ENCODE data around the gene ZDHHC11B. TPM values are rescaled to one million over a fixed set of nuclear protein-coding genes. Genes with fewer than 3 reads are reported as not detected.
"Not testable (repeated sequence)": the region's sequence is repeated elsewhere in the genome, so short reads cannot be mapped to it uniquely, and the experiment has no call there.

ZDHHC11B gene
- total RNA-seq, 1 donor from 2014 or later = 13.4 TPM

DNA sequence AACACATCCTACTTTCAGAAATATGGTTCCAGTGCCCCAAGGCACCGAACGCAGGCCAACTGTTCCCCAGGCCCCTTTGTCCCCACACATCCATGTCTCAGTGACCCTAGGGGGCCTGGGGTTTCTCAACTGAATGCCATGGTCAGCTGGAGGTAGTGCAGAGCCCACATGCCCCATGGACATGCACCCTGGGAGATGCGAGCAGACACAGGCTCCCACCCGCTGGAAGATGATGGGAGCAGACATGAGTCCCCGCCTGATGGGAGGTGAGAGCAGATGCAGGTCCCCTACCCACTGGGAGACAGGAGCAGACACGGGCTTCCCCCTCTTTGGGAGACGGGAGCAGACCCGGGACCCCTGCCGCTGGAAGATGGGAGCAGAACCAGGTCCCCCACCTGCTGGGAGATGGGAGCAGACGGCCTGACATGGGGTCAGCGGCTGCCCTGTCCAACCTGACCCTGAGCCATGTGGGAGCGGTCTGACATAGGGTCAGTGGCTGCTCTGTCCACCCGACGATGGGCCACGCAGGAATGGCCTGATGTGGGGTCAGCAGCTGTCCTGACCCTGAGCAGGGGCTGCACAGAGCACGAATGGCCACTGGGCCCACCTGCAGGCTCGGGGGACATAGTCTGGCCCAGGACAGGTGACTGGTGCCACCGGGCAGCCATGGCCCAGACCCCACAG is 18.4 kb downstream of the ZDHHC11B start:
- TF ChIP-seq CTCF (IDR thresholded peaks at IDR 0.05; ENCODE audit: borderline replicate concordance) = no peak
- Histone ChIP-seq H3K9me3 (replicated peaks) (no peaks in the 10 kb centered on the region), H3K36me3 (peaks cover 25% of the 10 kb centered on the region), H3K4me1 (peaks cover 11% of the 10 kb centered on the region), H3K4me3 (no peak overlapping the region), H3K27ac (replicated peaks) (no peak overlapping the region), H3K27me3 (ENCODE audit: low read depth) (no peaks in the 10 kb centered on the region)
- intact Hi-C loops (cut with micrococcal nuclease) = no loop called here
- DNase-seq = no peak

DNA sequence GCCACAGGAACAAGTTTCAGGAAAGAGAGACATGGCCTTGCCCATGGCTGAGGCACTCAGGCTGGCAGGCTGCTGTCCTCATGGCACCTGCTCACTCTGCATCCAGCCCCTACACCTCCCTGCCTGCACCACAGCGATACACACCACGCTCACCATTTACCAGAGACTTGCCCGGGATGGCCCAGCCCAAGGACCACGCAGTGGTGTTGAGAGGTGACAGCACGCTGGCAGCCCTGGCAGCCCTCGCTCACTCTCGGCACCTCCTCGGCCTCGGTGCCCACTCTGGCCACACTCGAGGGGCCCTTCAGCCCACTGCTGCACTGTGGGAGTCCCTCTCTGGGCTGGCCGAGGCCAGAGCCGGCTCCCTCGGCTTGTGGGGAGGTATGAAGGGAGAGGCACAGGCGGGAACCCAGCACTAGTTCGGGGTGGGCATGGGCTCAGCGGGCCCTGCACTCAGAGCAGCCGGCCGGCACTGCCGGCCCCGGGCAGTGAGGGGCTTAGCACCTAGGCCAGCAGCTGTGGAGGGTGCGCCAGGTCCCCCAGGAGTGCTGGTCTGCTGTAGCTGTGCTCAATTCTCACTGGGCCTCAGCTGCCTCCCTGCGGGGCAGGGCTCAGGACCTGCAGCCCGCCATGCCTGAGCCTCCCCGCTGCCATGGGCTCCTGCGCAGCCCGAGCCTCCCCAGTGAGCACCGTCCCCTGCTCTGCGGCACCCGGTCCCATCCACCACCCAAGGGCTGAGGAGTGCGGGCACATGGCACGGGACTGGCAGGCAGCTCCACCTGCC is 20.3 kb downstream of the ZDHHC11B start:
- no peak for TF ChIP-seq CTCF (IDR thresholded peaks at IDR 0.05; ENCODE audit: borderline replicate concordance)
- no peak overlapping the region for H3K4me3 ChIP-seq
- H3K9me3 ChIP-seq (replicated peaks) = no peaks in the 10 kb centered on the region
- H3K27me3 ChIP-seq (ENCODE audit: low read depth) = no peaks in the 10 kb centered on the region
- peaks cover 25% of the 10 kb centered on the region for H3K36me3 ChIP-seq
- no peak overlapping the region for H3K27ac ChIP-seq (replicated peaks)
- no peak for DNase-seq
- peaks cover 27% of the 10 kb centered on the region for H3K4me1 ChIP-seq
- intact Hi-C loops (cut with micrococcal nuclease) = no loop called here

GRCh38 chr5:763397-763796 is 21.1 kb downstream of the ZDHHC11B start:
- Histone ChIP-seq H3K27me3 (ENCODE audit: low read depth) (no peaks in the 10 kb centered on the region), H3K27ac (replicated peaks) (no peak overlapping the region), H3K4me3 (no peak overlapping the region), H3K36me3 (peaks cover 25% of the 10 kb centered on the region), H3K4me1 (peaks cover 35% of the 10 kb centered on the region), H3K9me3 (replicated peaks) (no peaks in the 10 kb centered on the region)
- intact Hi-C loops (cut with micrococcal nuclease) = no loop called here
- no peak for TF ChIP-seq CTCF (IDR thresholded peaks at IDR 0.05; ENCODE audit: borderline replicate concordance)
- no peak for DNase-seq

DNA sequence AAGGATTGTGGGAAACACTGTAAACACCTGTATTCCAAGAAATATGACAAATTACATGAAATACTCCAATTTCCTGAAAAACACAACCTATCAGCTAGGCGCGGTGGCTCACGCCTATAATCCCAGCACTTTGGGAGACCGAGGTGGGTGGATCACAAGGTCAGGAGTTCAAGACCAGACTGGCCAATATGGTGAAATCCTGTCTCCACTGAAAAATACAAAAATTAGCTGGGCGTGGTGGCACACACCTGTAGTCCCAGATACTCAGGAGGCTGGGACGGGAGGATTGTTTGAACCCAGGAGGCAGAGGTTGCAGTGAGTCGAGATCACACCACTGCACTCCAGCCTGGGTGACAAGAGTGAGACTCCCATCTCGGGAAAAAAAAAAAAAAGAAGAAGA is 21.5 kb downstream of the ZDHHC11B start:
- H3K9me3 ChIP-seq (replicated peaks); intact Hi-C loops (cut with micrococcal nuclease): not testable (repeated sequence)

DNA sequence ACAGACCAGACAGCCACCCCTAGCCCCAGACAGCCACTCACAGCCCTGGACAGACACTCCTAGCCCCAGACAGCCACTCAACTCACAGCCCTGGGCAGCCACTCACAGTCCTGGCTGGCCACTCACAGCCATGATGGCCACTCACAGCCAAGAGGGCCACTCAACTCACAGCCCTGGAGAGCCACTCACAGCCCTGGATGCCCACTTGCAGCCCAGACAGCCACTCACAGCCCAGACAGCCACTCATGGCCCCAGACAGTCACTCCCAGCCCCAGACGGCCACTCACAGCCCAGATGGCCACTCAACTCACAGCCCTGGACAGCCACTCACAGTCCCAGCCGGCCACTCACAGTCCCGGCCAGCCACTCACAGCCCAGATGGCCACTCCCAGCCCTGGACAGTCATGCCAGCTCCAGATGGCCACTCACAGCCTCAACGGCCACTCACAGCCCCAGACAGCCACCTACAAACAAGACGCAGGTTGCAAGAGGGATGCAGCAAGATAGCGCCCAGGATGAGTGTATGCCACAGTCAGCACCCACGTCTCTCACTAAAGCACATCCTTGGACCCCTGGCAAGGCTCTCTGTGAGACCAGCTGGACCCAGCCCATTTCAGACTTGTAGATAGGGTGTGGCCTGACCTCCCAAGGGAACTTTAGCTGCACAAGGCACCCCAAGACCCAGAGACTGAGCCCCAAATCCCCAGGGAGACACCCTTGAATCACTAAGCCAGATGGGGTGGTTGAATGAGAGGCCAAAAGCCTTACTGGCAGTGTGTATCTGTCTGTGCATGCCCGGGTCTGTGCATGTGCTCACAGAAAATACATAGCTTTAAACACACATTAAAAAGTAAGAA is 22.4 kb downstream of the ZDHHC11B start:
- Histone ChIP-seq H3K27ac (replicated peaks) (peak overlapping the region; percentile 28), H3K9me3 (replicated peaks) (no peaks in the 10 kb centered on the region), H3K36me3 (peaks cover 24% of the 10 kb centered on the region), H3K4me3 (no peak overlapping the region), H3K4me1 (peaks cover 48% of the 10 kb centered on the region), H3K27me3 (ENCODE audit: low read depth) (no peaks in the 10 kb centered on the region)
- DNase-seq = no peak
- intact Hi-C loops (cut with micrococcal nuclease) = no loop called here
- TF ChIP-seq CTCF (IDR thresholded peaks at IDR 0.05; ENCODE audit: borderline replicate concordance) = no peak

More for the DNA sequence above, 21.5 kb downstream of the ZDHHC11B start:
- not testable (repeated sequence) for DNase-seq; H3K4me3 ChIP-seq; H3K27me3 ChIP-seq (ENCODE audit: low read depth); H3K27ac ChIP-seq (replicated peaks)
- peaks cover 25% of the 10 kb centered on the region for H3K36me3 ChIP-seq
- H3K4me1 ChIP-seq = peaks cover 39% of the 10 kb centered on the region
